Activated CD4-positive, alpha-beta T cell treated with anti-CD3 and anti-CD28 coated beads, Interleukin-2, amount 10 ng/mL, durations not matched to agents 7 days and 5 days (primary cell): ENCODE measurements around the gene CASZ1. TPM values are rescaled to one million over a fixed set of nuclear protein-coding genes. Genes with fewer than 3 reads are reported as not detected.
A peak's percentile ranks its signal among the peaks of the same experiment; 100 is the strongest.

Experiments
- CTCF ChIA-PET: fragments of 350-600 bp; sonication (Branson Sonifier 250); formaldehyde crosslinking; loops from one replicate; lab custom pipeline; 2021; ENCODE audit warnings: antibody characterized with exemption; lab: Charles Lee
- POLR2A ChIA-PET: fragments of 350-600 bp; sonication (Branson Sonifier 250); formaldehyde crosslinking; loops from one replicate; lab custom pipeline; 2021; ENCODE audit warnings: antibody characterized with exemption; lab: Charles Lee
- DNase-seq: peaks from one replicate; pipeline ENCODE4 v3.0.0-alpha.2; 2020
- H3K27ac Mint-ChIP-seq: one replicate; pipeline ENCODE4 v1.8.0; 2021; ENCODE audit warnings: mild to moderate bottlenecking, moderate library complexity, mixed read lengths
- H3K27me3 Mint-ChIP-seq: one replicate; pipeline ENCODE4 v1.8.0; 2021; ENCODE audit warnings: mixed read lengths
- H3K36me3 Mint-ChIP-seq: one replicate; pipeline ENCODE4 v1.8.0; 2021; ENCODE audit warnings: low read depth, mixed read lengths
- H3K4me1 Mint-ChIP-seq: one replicate; pipeline ENCODE4 v1.8.0; 2021; ENCODE audit warnings: mixed read lengths
- H3K4me3 Mint-ChIP-seq: one replicate; pipeline ENCODE4 v1.8.0; 2021; ENCODE audit warnings: mild to moderate bottlenecking, moderate library complexity, mixed read lengths
- H3K9me3 Mint-ChIP-seq: one replicate; pipeline ENCODE4 v1.8.0; 2021; ENCODE audit warnings: mixed read lengths
- total RNA-seq, 2 experiments: library from RNA; stranded (reverse); gene quantifications; one replicate each; pipeline ENCODE4 v1.2.3, GENCODE V29; 2021

The CASZ1 gene, protein sequence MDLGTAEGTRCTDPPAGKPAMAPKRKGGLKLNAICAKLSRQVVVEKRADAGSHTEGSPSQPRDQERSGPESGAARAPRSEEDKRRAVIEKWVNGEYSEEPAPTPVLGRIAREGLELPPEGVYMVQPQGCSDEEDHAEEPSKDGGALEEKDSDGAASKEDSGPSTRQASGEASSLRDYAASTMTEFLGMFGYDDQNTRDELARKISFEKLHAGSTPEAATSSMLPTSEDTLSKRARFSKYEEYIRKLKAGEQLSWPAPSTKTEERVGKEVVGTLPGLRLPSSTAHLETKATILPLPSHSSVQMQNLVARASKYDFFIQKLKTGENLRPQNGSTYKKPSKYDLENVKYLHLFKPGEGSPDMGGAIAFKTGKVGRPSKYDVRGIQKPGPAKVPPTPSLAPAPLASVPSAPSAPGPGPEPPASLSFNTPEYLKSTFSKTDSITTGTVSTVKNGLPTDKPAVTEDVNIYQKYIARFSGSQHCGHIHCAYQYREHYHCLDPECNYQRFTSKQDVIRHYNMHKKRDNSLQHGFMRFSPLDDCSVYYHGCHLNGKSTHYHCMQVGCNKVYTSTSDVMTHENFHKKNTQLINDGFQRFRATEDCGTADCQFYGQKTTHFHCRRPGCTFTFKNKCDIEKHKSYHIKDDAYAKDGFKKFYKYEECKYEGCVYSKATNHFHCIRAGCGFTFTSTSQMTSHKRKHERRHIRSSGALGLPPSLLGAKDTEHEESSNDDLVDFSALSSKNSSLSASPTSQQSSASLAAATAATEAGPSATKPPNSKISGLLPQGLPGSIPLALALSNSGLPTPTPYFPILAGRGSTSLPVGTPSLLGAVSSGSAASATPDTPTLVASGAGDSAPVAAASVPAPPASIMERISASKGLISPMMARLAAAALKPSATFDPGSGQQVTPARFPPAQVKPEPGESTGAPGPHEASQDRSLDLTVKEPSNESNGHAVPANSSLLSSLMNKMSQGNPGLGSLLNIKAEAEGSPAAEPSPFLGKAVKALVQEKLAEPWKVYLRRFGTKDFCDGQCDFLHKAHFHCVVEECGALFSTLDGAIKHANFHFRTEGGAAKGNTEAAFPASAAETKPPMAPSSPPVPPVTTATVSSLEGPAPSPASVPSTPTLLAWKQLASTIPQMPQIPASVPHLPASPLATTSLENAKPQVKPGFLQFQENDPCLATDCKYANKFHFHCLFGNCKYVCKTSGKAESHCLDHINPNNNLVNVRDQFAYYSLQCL (N-terminal part only)
- total RNA-seq, result 1 to 10 TPM; 7.6 to 9.8 TPM

DNA sequence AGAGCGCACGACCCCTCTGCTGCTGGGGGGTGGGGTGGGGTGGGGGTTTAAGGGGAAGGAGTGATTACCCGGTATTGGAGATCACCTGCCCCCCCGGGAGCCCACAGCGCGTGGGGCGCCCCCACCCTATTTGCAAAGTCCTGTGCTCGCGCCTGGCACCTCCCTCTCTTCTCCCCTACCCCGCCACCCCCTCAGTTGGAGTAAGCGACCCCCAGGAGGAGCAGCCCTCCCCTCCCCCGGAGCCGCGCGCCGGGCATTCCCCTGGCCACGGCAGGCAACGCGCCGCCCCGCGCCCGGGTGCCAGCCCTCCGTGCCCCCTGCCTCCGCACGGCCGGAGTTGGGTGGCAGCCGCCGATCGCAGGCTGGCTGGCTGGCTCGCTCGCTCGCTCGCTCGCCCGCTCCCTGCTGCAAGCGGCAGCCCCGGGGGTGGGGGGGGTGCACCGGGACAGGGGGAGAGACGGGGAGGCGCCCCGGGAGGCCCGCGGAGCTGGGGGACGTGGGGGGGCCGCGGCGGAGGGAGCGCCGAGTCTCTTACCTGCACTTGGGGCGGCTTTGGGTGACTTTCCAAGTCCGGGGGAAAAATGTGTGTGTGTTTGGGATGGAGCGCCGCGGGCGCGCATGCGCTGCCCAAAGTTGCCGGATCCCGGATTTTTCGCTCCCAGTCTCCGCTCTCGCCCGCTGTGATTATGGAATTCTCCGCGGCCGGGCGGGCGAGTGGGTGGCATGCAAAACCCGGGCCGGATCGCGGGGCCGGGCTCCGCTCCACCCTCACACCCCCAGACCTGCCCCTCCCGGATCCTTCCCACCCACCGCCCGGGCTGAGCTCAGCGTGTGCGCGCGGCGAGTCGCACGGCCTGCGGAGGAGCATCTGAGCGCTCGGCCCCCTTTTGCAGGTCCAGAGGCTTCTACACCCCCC, at the start of gene CASZ1:
Gene CASZ1, minus strand, starts transcription at position 618 of the 916 bp plus-strand sequence. CDS start 102,757 bp downstream, outside the sequence.
- Mint-ChIP-seq H3K27me3 (peaks cover 68% of the 10 kb centered on the region), H3K4me1 (peaks cover 12% of the 10 kb centered on the region), H3K4me3 (peak within 1 kb of the TSS; percentile 67), H3K36me3 (no peaks in the 10 kb centered on the region), H3K27ac (no peak within 1 kb of the TSS), H3K9me3 (no peaks in the 10 kb centered on the region)
- POLR2A ChIA-PET, result no interaction called here
- CTCF ChIA-PET, result interaction anchor here (0.6 kb wide), 2 partner anchors 124 to 1433 kb away, joined by 3 to 6 read pairs; no protein-coding TSS in a partner anchor
- no peak for DNase-seq

DNA sequence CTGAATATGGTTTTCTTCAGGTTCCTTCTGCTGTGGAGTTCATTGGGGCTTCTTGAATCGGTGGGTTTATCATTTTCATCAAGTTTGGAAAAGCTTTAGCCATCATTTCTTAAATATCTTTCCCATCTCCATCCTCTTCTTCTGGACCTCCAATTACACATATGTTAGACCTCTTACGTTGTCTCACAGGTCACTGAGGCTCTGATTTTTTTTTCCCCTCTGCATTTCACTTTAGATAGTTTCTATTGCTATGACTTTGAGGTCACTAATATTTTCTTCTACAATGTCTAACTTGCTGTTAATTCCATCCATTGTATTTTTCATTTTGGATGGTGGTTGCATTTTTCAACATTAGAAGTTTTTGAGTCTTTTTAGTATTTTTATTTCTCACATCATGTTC, 47.3 kb upstream of the CASZ1 start:
- Mint-ChIP-seq H3K4me1 (no peaks in the 10 kb centered on the region), H3K36me3 (peaks cover 1% of the 10 kb centered on the region), H3K27ac (no peak overlapping the region), H3K4me3 (no peak overlapping the region), H3K9me3 (peaks cover 2% of the 10 kb centered on the region), H3K27me3 (peaks cover 21% of the 10 kb centered on the region)
- ChIA-PET CTCF (no interaction called here), POLR2A (no interaction called here)
- no peak for DNase-seq

DNA sequence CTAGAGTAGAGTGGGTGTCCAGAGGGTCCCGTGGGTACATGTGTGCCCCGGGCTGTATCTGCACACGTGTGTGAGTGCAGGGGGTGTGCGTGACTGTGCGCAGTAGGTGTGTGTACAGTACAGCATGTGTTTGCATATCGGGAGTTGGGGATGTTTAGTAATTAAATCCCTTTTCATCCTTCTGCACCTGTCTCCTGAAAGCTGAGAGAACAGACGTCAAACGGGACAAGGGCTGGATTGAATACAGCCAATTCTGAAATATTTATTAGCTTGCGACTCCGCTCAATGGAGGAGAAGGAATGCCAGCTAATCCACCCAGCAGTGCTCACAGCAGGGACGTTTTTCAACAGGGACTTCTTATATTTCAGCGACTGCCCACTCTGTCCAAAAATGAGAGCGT, 44.7 kb upstream of the CASZ1 start:
- DNase-seq, result no peak
- Mint-ChIP-seq H3K36me3 (peaks cover 1% of the 10 kb centered on the region), H3K27me3 (peaks cover 33% of the 10 kb centered on the region), H3K9me3 (peaks cover 2% of the 10 kb centered on the region), H3K27ac (no peak overlapping the region), H3K4me1 (no peaks in the 10 kb centered on the region), H3K4me3 (no peak overlapping the region)
- CTCF ChIA-PET, result interaction anchor here (0.5 to 0.9 kb wide), 2 partner anchors 37 to 976 kb away, joined by 4 to 5 read pairs; no protein-coding TSS in a partner anchor
- POLR2A ChIA-PET, result interaction anchor here (0.6 kb wide), 1 partner anchor 577 kb away, joined by 3 read pairs; no protein-coding TSS in a partner anchor

DNA sequence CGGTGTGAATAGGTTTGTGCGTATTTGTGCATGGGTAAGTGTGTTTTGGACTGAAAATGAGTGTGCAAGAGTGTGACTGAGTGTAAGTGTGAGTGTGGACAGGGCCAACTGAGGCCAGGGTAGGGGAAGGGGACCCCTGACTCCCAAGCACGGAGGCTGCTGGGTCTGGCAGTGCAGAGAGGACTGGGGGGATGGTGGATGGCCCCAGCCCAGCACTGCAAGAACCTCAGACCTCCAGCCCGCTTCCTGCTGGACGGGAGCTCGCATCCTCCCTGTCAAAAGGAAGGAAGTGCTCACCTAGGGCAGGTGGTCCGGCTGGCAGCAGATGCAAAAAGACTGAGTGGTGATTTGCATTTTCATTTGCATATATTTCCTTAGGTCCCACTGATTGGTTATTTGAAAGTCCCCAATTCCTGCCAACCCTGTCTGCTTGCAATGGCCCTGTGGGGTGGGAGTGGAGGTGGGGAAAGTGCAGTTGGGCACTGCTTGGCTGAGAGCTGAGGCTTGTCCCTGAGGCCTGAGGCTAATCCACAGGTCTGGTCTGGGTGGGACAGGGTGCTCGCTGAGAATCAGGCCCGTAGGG, 42.8 kb upstream of the CASZ1 start:
- Mint-ChIP-seq H3K36me3 (peaks cover 1% of the 10 kb centered on the region), H3K27me3 (peaks cover 28% of the 10 kb centered on the region), H3K27ac (no peak overlapping the region), H3K4me1 (no peaks in the 10 kb centered on the region), H3K4me3 (no peak overlapping the region), H3K9me3 (peaks cover 2% of the 10 kb centered on the region)
- POLR2A ChIA-PET, result no interaction called here
- DNase-seq, result no peak
- CTCF ChIA-PET, result no interaction called here

DNA sequence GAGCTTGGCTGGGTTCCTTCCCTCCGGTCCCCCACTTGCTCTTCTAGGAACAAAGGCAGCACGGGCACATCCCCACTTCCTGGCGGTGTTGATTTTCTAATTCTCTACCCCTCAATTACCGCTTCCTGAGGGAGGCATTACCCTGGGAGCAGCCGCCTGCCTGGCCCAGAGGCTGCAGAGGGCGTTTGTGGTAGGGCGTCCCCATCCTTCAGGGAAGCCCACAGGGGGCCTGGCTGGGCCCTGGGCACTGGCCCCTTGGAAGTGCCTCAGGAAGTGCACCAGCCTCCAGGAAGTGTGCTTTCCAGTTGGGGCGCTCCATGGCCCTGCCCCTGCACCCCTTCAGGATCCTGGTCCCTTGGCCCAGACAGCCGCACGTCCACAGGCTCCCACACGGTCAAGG, 42.1 kb upstream of the CASZ1 start:
- Mint-ChIP-seq H3K36me3 (no peaks in the 10 kb centered on the region), H3K27ac (no peak overlapping the region), H3K9me3 (peaks cover 3% of the 10 kb centered on the region), H3K4me1 (no peaks in the 10 kb centered on the region), H3K27me3 (peaks cover 29% of the 10 kb centered on the region), H3K4me3 (no peak overlapping the region)
- no peak for DNase-seq
- POLR2A ChIA-PET, result no interaction called here
- CTCF ChIA-PET, result no interaction called here

DNA sequence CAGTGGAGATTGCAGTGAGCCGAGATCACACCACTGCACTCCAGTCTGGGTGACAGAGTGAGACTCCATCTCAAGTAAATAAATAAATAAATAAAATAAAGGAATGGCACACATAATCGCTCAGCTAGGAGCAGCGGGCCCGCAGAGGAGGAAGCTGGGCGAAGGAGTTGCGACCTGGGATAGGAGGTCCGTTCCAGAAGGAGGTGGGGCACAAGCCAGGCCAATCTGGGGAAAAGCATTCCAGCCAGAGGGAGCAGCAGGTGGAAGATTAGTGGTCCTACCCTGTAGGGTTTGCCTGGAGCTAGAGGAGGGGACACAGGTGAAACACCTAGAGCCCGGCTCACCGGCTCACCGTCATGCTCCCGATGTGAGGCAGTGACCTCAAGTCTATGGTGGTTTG, 40.3 kb upstream of the CASZ1 start:
- no peak for DNase-seq
- H3K4me1 Mint-ChIP-seq, result no peaks in the 10 kb centered on the region
- CTCF ChIA-PET, result interaction anchor here (0.5 to 2.2 kb wide), 3 partner anchors 12 to 1116 kb away, joined by 3 to 4 read pairs (median 3); no protein-coding TSS in a partner anchor
- peaks cover 33% of the 10 kb centered on the region for H3K27me3 Mint-ChIP-seq
- POLR2A ChIA-PET, result no interaction called here
- H3K27ac Mint-ChIP-seq, result no peak overlapping the region
- H3K36me3 Mint-ChIP-seq, result no peaks in the 10 kb centered on the region
- no peak overlapping the region for H3K4me3 Mint-ChIP-seq
- peaks cover 3% of the 10 kb centered on the region for H3K9me3 Mint-ChIP-seq

DNA sequence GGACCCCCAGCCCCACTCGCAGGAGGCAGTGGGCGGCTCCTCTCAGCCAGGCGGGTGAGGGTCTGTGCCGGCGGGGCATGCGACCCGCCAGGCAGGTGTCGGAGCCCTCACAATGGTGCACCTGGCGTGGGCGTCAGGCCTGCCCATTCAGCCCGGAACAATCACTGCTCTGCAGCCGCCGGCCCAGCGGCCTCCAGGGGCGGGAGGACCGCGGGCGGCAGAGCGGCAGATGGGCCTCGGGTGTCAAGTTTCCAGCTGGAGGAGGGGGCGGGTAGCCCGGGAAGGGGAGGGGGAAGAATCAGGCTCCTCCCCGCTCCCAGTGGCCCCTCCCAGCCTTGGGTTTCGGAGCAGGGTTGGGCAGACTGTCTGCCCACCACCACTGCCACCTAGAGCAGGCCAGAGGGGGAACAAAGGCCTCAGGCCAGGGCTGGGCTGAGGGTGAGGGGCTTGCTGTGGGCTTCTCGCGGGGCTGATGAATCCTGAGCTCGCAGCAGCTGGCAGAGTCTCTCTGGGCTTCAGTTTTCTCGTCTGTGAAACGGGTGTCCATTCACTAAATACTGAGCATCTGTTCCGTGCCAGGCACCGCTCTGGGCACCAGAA, 39.5 kb upstream of the CASZ1 start:
- H3K27me3 Mint-ChIP-seq, result peaks cover 33% of the 10 kb centered on the region
- no peak overlapping the region for H3K27ac Mint-ChIP-seq
- H3K4me1 Mint-ChIP-seq, result no peaks in the 10 kb centered on the region
- CTCF ChIA-PET, result interaction anchor here (0.5 to 2.2 kb wide), 2 partner anchors 13 to 1115 kb away, joined by 3 to 4 read pairs; no protein-coding TSS in a partner anchor
- peaks cover 3% of the 10 kb centered on the region for H3K9me3 Mint-ChIP-seq
- H3K36me3 Mint-ChIP-seq, result no peaks in the 10 kb centered on the region
- DNase-seq, result no peak
- no peak overlapping the region for H3K4me3 Mint-ChIP-seq
- POLR2A ChIA-PET, result no interaction called here

DNA sequence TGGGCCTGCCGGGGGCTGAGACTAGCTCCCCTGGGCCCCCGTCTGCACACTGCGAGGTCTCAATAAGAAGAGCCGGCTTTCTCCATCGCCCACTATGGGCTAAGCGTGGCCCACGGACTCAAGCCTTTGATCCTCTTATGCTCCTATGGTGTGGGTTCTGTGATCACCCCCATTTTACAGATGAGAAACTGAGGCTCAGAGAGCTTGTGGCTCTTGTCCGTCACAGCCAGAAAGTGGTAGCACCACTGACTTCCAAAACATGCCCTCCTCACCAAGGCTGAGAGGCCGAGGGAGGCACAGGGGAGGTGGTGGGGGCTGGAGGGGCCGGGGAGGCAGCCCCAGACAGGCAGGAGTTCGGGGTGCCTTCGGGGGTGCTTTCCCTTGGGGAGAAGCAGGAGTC, 39.0 kb upstream of the CASZ1 start:
- ChIA-PET CTCF (no interaction called here), POLR2A (no interaction called here)
- Mint-ChIP-seq H3K4me1 (no peaks in the 10 kb centered on the region), H3K36me3 (no peaks in the 10 kb centered on the region), H3K27me3 (peaks cover 33% of the 10 kb centered on the region), H3K27ac (no peak overlapping the region), H3K9me3 (peaks cover 3% of the 10 kb centered on the region), H3K4me3 (no peak overlapping the region)
- DNase-seq, result no peak

DNA sequence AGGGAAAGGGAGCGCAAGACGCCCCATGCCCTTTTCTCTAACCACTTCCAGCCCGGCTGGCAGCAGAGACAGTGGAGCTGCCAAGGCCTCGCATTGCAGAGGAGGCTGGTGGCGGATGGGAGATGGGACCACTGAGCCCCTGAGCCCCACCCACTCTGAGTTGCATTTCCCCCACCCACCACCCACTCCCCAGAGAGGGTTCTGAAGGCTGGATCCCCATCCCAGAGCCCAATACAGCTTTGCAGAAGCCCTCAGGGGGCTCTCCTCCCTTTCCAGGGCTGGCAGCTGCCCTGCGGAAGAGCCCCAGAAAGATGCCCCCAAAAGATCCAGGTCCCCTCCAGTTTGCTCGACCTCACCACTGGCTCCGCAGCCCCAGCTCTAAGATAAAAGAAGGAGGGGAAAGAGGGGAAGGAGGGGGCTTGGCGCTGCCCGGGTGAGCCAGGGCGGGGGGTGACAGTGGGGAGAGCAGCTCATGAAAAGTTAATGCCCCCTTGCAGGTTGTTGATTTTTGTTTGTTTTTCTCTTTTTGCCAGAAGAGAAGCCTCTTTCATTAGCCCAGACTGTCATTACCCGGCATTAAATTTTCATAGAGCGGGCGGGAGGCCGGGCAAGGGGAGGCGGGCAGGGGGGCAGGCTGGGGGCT, 38.4 kb upstream of the CASZ1 start:
- Mint-ChIP-seq H3K4me1 (no peaks in the 10 kb centered on the region), H3K36me3 (no peaks in the 10 kb centered on the region), H3K9me3 (peaks cover 3% of the 10 kb centered on the region), H3K27me3 (peaks cover 33% of the 10 kb centered on the region), H3K27ac (no peak overlapping the region), H3K4me3 (no peak overlapping the region)
- no peak for DNase-seq
- POLR2A ChIA-PET, result no interaction called here
- CTCF ChIA-PET, result no interaction called here

DNA sequence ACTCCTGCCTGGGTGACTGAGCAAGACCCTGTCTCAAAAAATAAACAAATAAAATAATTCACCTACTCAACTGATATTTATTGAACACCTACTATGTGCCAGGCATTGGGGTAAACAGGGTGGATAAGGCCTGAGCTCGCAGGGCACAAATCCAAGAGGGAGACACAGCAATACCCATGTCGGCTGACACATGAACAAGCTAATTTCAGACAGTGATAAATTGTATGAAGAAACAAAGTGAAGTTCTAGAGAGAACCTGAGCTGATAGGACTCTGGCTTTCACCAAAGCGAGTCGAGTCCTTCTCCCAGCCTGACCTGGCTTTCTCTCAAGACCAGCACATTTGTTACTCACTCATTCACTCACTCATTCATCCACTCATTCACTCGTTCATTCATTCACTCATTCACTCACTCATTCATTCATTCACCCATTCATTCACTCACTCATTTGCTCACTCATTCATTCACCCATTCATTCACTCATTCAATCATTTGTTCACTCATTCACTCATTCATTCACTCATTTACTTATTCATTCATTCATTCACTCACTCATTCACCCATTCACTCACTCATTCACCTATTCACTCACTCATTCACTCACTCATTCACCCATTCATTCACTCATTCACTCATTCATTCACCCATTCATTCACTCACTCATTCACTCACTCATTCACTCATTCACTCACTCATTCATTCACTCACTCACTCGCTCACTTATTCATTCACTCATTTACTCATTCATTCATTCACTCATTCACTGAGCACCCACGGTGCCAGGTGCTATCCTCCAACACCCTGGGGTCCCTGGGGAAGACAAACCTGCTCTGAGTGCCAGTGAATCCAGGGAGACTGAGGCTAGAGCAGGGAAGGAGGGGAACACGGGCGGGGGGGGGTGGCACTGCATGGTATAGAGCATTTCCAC, 37.4 kb upstream of the CASZ1 start:
- ChIA-PET CTCF (no interaction called here), POLR2A (no interaction called here)
- Mint-ChIP-seq H3K4me3 (no peak overlapping the region), H3K9me3 (peaks cover 3% of the 10 kb centered on the region), H3K4me1 (no peaks in the 10 kb centered on the region), H3K36me3 (no peaks in the 10 kb centered on the region), H3K27ac (no peak overlapping the region), H3K27me3 (peaks cover 31% of the 10 kb centered on the region)
- DNase-seq, result no peak
